ENCODE results near the gene ZFY.

ZFY gene

GRCh38 chrY:2934861-2935715 is at the start of gene ZFY:
Gene ZFY (plus strand): TSS chrY:2935381. CDS start chrY:2953937, 18,556 bp downstream.
- no peak for FAIRE-seq

- no peak for FAIRE-seq
These were observed 49.3 kb upstream of the ZFY start for GRCh38 chrY:2885880-2886279.

GRCh38 chrY:2887386-2887785 is 47.8 kb upstream of the ZFY start:
- FAIRE-seq = no peak

DNA sequence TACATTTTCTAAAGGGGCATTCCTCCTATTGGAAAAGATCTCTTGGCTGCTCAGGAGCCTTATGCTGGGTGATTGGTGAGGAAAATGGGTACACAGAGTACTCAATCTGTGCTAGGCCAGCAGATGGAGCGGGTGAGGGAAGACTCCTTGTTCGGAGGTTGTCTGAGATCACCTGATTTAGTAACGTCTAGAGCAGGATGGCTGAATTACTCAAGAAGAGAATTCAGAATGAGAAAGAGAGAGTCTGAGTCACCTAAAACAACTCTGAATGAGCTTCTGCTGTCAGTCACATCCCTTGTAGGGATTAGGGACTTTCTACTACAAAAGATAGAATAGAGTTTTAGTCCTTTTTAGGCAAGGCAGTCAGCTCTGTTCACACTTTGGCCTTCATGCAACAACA is 47.2 kb upstream of the ZFY start:
- no peak for FAIRE-seq

DNA sequence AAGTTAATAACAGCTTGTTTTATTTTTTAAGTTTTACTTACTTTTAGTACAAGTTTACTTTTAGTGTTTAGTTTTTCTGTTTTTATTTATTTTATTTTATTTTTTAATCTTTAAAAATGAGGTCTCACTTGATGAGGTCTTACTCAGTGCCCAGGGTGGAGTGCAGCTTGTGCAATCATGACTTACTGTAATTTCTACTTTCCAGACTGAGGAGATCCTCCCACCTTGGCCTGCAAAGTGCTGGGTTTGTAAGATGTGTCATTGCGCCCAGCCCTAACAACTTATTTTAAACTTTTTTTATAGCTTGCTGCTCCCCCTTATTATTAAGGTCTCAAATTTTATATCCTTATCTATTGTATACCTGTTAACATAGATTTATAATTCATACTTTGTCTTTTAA is 41.7 kb upstream of the ZFY start:
- FAIRE-seq = no peak

GRCh38 chrY:2896050-2896449 is 39.1 kb upstream of the ZFY start:
- no peak for FAIRE-seq

GRCh38 chrY:2907356-2907755 is 27.8 kb upstream of the ZFY start:
- FAIRE-seq = no peak

GRCh38 chrY:2913066-2913815 is 21.9 kb upstream of the ZFY start:
- FAIRE-seq = no peak

DNA sequence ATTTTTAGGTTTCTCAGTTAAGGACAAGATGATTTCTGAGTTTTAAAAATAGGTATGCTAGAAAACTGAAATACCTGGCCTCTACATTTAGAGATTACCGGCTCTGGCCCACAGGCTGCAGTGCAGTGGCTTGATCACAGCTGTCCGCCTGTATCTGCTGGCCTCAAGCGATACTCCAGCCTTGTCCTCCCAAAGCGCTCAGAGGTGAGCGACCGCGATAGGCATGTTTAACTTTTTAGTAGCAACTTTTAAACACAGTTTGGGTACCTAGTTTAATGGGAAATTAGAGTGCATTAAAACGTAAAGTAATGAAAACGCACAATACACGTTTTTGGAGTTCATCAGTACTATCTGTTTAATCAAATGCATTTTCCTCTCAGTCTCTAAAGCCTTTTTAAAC is 1.1 kb upstream of the ZFY start:
- no peak for FAIRE-seq

DNA sequence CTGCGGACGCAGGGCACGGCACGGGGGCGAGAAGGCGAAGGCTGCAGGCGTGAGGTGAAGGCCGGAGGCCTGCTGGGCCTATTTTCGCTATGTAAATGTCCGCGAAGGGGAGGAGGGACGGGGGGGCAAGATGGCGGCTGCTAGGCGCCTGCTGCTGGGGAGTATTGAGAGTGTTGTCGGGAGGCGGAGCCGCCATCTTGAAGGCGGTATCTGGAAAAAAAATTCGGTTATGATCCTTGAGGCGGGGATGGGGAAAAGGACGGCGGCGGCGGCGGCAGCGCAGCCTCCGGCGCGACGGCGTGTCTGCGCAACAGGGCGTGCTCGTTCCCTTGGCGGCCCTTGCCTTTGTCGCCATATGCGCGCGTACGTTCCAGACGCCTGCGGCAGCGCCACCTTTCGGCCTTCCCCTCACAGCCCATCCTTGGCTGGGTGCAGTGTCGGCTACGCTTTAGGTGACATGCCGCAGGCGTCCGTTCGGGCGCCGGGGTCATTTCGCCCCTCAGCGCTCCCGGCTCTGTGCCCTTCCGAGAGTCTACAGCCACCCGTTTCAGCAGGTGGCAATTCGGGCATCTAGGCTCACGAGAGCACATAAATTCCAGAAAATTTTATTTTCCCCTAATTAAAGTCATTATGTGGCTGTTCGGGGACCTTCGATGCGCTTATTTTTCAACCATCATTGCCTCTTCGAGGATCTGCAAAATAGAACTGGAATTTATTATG is 695 bp downstream of the ZFY start:
- FAIRE-seq = no peak

DNA sequence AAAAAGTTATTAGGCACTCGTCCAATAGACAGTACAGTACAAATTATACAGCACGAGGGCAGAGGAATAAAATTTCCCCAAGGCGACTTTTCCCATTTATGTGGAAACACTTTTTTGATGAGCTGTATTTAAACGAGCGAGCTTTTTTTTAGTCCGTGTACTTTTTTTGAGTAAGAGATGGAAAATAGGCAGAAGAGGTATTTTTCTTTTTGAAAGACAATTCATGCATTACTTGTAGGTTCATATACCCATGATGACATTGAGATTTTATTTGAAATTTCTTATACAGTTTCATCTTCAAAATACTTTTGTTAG is 1.2 kb downstream of the ZFY start:
- no peak for FAIRE-seq

- FAIRE-seq = no peak
These were observed 2.0 kb downstream of the ZFY start for GRCh38 chrY:2937149-2937548.

DNA sequence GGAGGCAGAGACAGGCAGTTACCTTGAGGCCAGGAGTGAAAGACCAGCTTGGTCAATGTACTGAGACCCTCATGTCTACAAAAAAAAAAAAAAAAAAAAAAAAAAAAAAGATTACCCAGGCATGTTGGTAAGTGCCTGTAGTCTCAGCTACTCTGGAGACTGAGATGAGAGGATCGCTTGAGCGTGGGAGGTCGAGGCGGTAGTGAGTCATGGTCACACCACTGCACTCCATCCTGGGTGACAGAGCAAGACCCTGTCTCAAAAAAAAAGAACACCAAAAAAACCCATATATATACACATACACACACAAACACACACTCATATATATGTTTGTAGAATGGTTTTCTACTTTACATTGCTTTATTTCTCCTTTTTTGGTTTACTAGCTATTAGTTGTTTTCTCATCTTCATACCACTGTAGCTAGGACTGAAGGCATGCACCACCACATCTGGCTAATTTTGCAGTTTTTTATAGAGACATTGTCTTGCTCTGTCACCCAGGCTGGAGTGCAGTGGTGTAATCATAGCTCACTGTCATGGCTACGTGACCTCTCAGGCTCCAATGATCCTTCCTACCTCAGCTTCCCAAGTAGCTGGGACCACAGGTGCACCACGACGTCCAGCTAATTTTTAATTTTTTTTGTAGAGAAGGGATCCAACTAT is 14.5 kb downstream of the ZFY start:
- no peak for FAIRE-seq

GRCh38 chrY:2950655-2951054 is 15.5 kb downstream of the ZFY start:
- FAIRE-seq = no peak

GRCh38 chrY:2952912-2953311 is 17.7 kb downstream of the ZFY start:
- FAIRE-seq = no peak

- no peak for FAIRE-seq
These were observed 19.6 kb downstream of the ZFY start for GRCh38 chrY:2954735-2955134.

DNA sequence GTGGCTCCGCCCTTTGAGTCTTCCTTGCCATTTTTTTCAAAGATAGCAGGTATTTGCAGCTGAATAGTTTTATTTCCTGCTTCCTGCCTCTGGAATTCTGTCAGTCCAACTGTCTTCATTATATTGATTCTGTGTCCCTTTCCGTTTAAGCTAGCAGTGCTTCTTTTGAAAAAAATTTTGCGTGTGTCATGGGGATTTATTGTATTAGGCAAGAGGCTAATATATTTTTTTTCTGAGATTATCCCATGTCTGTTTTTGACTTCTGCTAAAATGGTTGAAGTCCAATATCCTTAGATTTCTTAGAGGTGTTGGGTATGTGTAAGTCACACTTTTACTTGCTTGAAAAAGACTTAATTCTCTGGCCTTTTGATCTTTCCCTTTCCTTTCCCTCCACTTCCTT is 20.4 kb downstream of the ZFY start:
- FAIRE-seq = no peak

DNA sequence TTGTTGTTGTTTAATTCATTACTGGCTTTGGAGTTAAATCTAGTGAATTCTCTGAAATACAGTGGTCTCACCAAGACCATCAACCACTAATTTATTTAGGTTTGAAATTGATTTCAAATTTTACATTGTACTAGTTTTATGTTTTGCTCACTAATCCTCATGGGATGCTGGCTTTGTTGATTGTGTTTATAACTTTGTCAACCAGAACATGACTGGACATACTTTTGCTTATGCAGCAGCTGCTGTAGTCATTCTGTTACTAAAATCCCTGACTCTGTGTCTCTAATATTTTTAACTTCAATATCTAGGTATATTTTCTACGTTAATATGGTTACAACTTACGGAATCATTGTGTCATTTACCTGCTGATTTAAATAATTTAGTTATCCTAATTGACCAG is 26.9 kb downstream of the ZFY start:
- FAIRE-seq = no peak

DNA sequence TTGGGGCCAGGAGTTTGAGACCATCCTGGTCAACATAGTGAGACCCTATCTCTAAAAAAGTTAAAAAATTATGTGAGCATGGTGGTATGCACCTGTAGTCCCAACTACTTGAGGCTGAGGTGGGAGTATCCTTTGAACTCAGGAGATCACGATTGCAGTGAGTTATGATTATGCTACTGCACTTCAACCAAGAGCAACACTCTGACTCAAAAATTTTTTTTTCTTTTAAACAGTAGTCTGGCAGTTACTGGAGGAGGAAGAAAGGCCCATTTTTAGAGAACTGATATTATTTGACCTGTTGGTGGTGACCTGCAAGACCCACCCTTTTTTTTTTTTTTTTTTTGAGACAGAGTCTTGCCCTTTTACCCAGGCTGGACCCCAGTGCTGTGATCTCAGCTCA is 29.6 kb downstream of the ZFY start:
- FAIRE-seq = no peak

- no peak for FAIRE-seq
These were observed 30.4 kb downstream of the ZFY start for GRCh38 chrY:2965629-2966028.

DNA sequence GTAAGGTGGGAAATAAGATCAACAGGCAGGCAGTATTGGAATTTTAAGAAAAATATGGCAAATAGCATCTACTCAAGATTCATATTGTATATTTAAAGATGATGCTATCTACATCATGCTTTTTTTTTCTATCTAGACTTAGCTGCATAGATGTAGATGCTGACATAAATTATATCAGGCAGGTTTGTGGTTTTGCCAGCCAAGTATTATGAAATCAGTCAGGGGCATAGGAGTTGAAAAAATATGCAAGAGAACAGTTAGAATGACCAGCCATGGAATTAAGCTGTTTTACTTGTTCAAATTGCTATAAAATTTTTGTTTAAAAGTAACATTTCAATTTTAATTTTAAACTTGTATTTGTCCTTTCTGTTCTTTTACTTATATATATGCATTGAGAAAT is 34.4 kb downstream of the ZFY start:
- FAIRE-seq = no peak

- FAIRE-seq = no peak
These were observed 37.5 kb downstream of the ZFY start for GRCh38 chrY:2972708-2973107.

DNA sequence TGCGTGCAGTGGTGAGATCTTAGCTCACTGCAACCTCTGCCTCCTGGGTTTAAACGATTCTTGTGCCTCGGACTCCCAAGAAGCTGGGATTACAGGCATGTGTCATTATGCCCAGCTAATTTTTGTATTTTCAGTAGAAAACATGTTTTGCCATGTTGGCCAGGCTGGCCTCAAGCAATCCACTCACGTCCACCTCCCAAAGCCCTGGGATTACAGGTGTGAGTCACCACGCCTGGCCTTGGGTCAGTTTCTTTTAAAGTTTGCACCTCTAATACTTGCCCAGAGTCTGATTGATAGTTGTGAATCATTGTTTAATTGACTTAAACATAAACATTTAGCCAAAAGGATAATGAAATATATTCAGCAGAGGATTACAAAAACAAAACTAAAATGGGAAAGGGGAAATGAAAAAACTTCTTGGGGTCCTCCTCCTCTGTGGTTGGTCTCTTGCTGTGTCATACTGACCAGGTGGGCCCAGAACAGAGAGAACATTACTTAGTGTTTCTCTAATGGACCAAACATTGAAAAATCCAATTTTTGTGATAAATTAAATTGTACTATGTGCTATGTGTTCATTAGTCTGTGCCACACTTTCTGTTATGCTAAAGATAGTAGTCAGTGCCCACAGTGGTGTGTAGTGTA is 38.0 kb downstream of the ZFY start:
- FAIRE-seq = no peak
